ENCODE results near the gene GPR82. TPM values are rescaled to one million over a fixed set of nuclear protein-coding genes. Genes with fewer than 3 reads are reported as not detected.

GPR82 gene
- total and polyA plus RNA-seq, 4 donors: 0.24 to 1.1 (median 0.42) TPM

DNA sequence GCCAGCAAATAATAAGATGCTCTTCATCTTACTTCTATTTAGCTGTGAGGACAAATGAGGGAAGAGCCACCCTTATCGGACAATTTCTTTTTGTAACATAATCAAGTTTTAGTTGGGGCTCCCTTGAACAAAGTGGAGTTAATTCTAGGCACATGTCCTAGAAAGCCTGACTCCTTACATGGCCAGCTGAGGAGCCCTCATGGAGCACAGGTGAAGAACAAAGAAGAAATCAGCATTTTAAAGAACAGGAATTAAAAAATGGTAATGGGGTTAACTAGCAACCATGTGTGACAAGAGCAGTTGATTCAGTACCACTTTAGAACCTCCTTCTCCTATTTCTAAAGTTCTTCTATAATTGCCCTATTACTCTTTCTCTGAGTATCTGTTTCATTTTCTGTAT is 15.9 kb downstream of the GPR82 start:
- H3K4me3 ChIP-seq: no peak overlapping the region
- H3K36me3 ChIP-seq (ENCODE audit: control insufficient read depth in 4 of 4, insufficient read depth in 4 of 4, low read length in 4 of 4): no peaks in the 10 kb centered on the region
- H3K27ac ChIP-seq (ENCODE audit: low read depth in 1 of 2, low read length in 1 of 2): no peak overlapping the region
- peaks cover 0 to 34% (median 6%) of the 10 kb centered on the region in 3 donors for H3K27me3 ChIP-seq (ENCODE audit: control insufficient read depth in 3 of 3, insufficient read depth in 3 of 3, low read length in 2 of 3)
- TF ChIP-seq, protein P1, sequence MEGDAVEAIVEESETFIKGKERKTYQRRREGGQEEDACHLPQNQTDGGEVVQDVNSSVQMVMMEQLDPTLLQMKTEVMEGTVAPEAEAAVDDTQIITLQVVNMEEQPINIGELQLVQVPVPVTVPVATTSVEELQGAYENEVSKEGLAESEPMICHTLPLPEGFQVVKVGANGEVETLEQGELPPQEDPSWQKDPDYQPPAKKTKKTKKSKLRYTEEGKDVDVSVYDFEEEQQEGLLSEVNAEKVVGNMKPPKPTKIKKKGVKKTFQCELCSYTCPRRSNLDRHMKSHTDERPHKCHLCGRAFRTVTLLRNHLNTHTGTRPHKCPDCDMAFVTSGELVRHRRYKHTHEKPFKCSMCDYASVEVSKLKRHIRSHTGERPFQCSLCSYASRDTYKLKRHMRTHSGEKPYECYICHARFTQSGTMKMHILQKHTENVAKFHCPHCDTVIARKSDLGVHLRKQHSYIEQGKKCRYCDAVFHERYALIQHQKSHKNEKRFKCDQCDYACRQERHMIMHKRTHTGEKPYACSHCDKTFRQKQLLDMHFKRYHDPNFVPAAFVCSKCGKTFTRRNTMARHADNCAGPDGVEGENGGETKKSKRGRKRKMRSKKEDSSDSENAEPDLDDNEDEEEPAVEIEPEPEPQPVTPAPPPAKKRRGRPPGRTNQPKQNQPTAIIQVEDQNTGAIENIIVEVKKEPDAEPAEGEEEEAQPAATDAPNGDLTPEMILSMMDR (IDR thresholded peaks at IDR 0.05; ENCODE audit: control extremely low read depth, extremely low read depth): no peak
- peaks cover 0 to 2% (median 0%) of the 10 kb centered on the region in 4 donors for H3K9me3 ChIP-seq (ENCODE audit: control insufficient read depth in 4 of 4, insufficient read depth in 3 of 4, low read length in 3 of 4)
- WGBS, 2 donors: 90 to 95% methylated on average over 1 of the region's 1 CpG
- ATAC-seq (ENCODE audit: insufficient read depth, low FRiP score): no peak
- no peaks in the 10 kb centered on the region for H3K4me1 ChIP-seq (ENCODE audit: control insufficient read depth in 5 of 5, insufficient read depth in 5 of 5, low read length in 5 of 5)
- no peak for DNase-seq
- no peak overlapping the region for H3K9ac ChIP-seq (ENCODE audit: insufficient read depth in 1 of 2, low read length in 2 of 2)

DNA sequence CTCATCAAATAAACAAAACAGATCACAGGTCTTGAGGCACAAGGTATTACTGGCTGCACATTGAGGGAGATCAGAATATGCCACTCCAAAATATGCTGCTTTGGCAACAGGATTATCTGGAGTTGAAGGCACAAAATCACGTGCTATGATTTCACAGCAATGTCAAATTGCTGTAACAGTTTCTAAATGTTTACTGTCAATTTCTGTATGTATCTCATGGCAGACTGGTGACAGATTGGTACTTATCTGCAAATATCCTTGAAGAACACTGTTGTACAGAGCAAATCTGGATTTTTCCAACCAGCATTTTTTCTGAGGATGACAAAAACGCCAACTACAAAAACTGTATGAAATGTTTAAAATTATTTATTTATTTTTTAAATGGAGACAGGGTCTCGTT is 26.7 kb downstream of the GPR82 start:
- DNase-seq (no peak), ATAC-seq (ENCODE audit: insufficient read depth, low FRiP score) (no peak)
- WGBS, 2 donors: 69 to 88% methylated on average over 3 of the region's 3 CpGs

DNA sequence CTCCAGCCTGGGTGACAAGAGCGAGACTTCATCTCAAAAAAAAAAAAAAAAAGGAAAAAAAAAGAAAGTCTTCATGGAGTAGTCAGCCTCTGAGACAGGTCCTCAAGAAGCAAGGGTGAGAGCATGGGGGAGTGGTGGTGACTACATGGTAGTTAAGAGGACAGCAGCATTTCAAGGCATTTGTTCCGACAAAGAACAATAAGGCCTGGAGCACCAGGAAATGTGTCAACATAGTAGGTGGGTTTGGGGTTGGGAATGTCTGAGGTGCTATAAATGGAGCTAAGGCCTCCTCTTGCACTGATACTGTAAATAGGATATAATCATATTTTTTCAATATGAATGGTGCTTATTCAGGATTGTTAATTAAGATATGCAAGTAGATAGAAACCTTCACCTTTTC is 34.4 kb downstream of the GPR82 start:
- H3K4me1 ChIP-seq (ENCODE audit: control insufficient read depth in 5 of 5, insufficient read depth in 5 of 5, low read length in 5 of 5): no peaks in the 10 kb centered on the region
- TF ChIP-seq, protein P1 (IDR thresholded peaks at IDR 0.05; ENCODE audit: control extremely low read depth, extremely low read depth): no peak
- no peaks in the 10 kb centered on the region for H3K9me3 ChIP-seq (ENCODE audit: control insufficient read depth in 4 of 4, insufficient read depth in 3 of 4, low read length in 3 of 4)
- no peak overlapping the region for H3K4me3 ChIP-seq
- no peak overlapping the region for H3K9ac ChIP-seq (ENCODE audit: insufficient read depth in 1 of 2, low read length in 2 of 2)
- H3K36me3 ChIP-seq (ENCODE audit: control insufficient read depth in 4 of 4, insufficient read depth in 4 of 4, low read length in 4 of 4): no peaks in the 10 kb centered on the region
- ATAC-seq (ENCODE audit: insufficient read depth, low FRiP score): no peak
- DNase-seq: no peak
- 87 to 100% methylated on average over 2 of the region's 2 CpGs for WGBS, 2 donors
- no peak overlapping the region for H3K27ac ChIP-seq (ENCODE audit: low read depth in 1 of 2, low read length in 1 of 2)
- H3K27me3 ChIP-seq (ENCODE audit: control insufficient read depth in 3 of 3, insufficient read depth in 3 of 3, low read length in 2 of 3): peaks cover 0 to 23% (median 19%) of the 10 kb centered on the region in 3 donors

More for the DNA sequence above, 26.7 kb downstream of the GPR82 start:
- no peak overlapping the region for H3K9ac ChIP-seq (ENCODE audit: insufficient read depth in 1 of 2, low read length in 2 of 2)
- no peaks in the 10 kb centered on the region for H3K36me3 ChIP-seq (ENCODE audit: control insufficient read depth in 4 of 4, insufficient read depth in 4 of 4, low read length in 4 of 4)
- no peaks in the 10 kb centered on the region for H3K9me3 ChIP-seq (ENCODE audit: control insufficient read depth in 4 of 4, insufficient read depth in 3 of 4, low read length in 3 of 4)
- H3K4me3 ChIP-seq: no peak overlapping the region
- H3K4me1 ChIP-seq (ENCODE audit: control insufficient read depth in 5 of 5, insufficient read depth in 5 of 5, low read length in 5 of 5): no peaks in the 10 kb centered on the region
- peaks cover 0 to 20% (median 3%) of the 10 kb centered on the region in 3 donors for H3K27me3 ChIP-seq (ENCODE audit: control insufficient read depth in 3 of 3, insufficient read depth in 3 of 3, low read length in 2 of 3)
- TF ChIP-seq, protein P1 (IDR thresholded peaks at IDR 0.05; ENCODE audit: control extremely low read depth, extremely low read depth): no peak
- no peak overlapping the region for H3K27ac ChIP-seq (ENCODE audit: low read depth in 1 of 2, low read length in 1 of 2)

DNA sequence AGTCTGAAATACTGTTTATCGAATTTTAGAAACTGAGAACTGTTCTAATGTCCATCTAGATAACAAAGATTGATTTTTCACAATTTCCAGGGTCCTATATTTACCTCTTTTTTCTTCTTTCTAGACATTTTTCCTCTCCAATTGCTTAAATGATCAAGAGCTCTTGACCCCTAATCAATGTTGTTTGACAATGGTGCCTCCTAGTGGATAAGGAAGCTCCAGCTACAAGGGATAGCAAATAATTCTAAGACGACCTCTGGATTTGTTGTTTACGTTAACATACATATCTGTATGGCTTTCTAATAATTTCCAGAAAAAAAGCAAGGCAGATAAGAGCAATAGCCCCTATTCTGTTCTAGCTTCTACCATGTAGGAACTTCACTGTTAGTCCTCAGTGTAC is 35.8 kb downstream of the GPR82 start:
- peaks cover 0 to 27% (median 23%) of the 10 kb centered on the region in 3 donors for H3K27me3 ChIP-seq (ENCODE audit: control insufficient read depth in 3 of 3, insufficient read depth in 3 of 3, low read length in 2 of 3)
- no peak overlapping the region for H3K27ac ChIP-seq (ENCODE audit: low read depth in 1 of 2, low read length in 1 of 2)
- H3K36me3 ChIP-seq (ENCODE audit: control insufficient read depth in 4 of 4, insufficient read depth in 4 of 4, low read length in 4 of 4): no peaks in the 10 kb centered on the region
- WGBS, 2 donors: 47 to 56% methylated on average over 3 of the region's 3 CpGs
- peak in 1 of 3 donors; percentile 10 for DNase-seq
- no peak overlapping the region for H3K4me3 ChIP-seq
- TF ChIP-seq, protein P1 (IDR thresholded peaks at IDR 0.05; ENCODE audit: control extremely low read depth, extremely low read depth): peak; percentile 33
- no peaks in the 10 kb centered on the region for H3K4me1 ChIP-seq (ENCODE audit: control insufficient read depth in 5 of 5, insufficient read depth in 5 of 5, low read length in 5 of 5)
- H3K9ac ChIP-seq (ENCODE audit: insufficient read depth in 1 of 2, low read length in 2 of 2): no peak overlapping the region
- H3K9me3 ChIP-seq (ENCODE audit: control insufficient read depth in 4 of 4, insufficient read depth in 3 of 4, low read length in 3 of 4): no peaks in the 10 kb centered on the region
- no peak for ATAC-seq (ENCODE audit: insufficient read depth, low FRiP score)
